Hematopoietic multipotent progenitor cell treated with erythropoietin and hydrocortisone succinate and interleukin-3 and kit ligand, for 6 days (in vitro differentiated cells): ENCODE results near the gene CALB2.

Experiments used
- DNase-seq: peaks from one replicate; pipeline ENCODE4 v3.0.0-alpha.2; 2015

The CALB2 gene

DNA sequence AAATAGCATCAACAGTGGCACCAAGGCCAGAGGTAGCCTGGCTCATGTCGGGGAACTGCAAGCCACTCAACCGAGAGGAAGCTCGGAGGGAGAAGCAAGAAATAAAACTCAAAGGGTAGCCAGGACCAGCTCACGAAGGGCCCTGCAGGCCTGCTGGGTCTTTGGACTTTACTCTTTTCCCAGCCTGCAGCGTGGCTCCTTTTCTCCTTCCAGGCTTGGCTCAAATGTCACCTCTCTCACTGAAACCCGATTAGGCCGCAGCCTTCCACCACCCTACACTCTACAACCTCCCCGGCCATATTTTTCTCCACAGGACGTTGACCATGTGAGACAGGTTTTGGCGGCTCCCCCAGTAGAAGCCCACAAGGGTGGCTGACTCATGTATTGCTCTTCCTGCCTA is 38.1 kb downstream of the CALB2 start:
- no peak for DNase-seq

DNA sequence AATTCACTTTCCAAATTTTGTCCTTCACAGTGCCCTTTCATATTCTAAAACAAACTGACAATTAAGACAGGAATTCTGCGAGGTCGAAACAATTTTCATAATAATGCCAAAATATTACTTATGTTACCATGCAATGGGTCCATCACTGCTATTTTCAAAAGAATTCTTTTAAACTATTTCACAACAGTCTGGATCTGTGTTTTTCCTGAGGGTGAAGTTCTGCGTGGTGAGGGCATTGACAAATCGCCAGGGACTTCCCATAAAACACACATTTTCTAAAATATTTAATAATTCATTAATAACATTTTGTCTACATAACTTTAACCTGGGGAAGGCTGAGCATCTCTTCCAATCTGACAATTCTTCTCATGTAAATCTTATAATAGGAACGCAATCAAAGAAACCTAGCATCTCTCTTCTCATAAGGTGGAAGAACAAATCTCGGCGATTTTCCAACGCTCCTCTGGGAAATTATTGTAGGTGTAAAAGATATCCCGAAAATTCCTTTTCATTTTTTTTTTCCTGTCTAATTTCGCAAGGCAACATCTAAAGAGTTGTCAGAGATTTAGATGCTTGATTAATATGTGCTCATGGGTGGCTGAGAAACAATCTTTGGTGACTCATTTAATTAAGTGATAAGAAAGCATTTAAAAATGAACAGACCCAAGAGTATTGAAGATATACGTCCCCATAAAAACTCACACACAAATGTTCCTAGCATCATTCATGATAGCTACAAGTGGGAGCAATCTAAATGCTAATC is 41.5 kb downstream of the CALB2 start:
- DNase-seq: no peak

DNA sequence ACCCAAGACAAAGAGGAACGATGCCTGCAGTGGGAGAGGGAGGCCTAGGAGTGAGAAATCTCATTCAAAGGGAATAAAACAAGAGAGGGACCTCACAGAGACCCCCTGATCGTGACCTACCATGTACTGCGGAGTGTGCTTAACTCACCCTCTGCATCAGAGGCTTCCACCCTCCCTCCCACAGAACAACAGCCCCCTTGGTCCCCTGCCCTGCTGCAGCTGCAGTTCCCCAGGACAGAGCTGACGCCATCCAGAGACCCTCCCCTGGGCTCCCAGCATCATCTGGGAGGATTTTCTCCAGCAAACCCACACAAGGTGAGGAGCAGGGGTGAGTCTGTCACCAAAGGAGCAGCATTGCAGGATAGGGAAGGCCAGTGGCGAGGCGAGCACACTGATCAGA is 43.5 kb downstream of the CALB2 start:
- no peak for DNase-seq

DNA sequence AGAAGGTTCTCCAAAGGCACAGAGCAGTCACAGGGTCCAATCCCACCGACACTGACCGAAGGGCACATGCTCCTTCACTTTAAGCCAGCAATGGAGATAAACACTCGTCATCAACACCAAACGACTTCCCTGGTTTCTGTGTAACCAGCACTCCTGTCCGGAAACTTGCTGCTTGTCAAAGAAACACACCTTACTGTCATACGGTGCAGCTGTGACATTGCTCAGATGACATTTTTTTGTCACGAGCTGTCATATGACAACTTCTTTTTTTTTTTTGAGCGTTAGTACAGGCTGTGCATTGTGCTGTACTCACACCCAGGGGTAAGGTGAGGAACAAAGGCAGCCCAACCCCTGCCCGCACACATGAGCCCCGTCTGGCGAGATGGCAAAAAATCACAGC is 44.2 kb downstream of the CALB2 start:
- no peak for DNase-seq

DNA sequence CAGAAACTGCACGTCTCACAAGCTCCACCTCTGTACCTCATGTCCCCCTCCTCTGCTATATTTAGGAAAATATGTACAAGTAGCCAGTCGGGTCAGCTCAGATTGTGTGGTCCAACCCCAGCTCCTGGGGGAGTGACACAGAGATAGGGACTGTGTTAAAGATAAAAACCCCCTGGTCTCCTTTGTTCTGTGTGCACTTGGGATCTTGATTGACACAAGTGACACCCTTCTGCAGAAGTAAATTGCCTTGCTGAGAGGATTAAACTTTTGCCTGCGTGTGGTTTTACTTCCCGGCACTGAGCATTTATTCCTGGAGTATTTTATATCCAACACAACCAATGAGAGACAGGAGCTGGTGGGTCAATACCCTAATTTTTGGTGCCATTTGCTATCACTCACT is 45.8 kb downstream of the CALB2 start:
- no peak for DNase-seq

DNA sequence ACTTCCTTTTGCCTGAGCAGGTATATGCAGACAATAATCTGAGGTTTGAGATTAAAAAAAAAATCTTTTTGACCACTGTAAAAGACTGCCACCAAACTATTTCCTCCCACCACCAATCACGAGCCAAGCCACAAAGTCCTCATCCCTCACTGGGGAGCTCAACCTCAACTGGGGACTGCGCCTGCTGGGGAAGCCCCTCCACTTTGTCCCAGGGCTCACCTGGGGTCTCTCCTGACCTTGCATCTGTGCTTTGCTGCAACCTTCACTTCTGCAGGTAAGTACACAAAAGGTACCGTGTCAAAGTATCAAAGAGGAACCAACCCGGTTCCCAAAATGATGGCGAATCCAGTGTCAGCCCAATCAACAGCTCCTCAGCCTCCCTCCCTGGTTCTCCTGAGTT is 47.8 kb downstream of the CALB2 start:
- no peak for DNase-seq

DNA sequence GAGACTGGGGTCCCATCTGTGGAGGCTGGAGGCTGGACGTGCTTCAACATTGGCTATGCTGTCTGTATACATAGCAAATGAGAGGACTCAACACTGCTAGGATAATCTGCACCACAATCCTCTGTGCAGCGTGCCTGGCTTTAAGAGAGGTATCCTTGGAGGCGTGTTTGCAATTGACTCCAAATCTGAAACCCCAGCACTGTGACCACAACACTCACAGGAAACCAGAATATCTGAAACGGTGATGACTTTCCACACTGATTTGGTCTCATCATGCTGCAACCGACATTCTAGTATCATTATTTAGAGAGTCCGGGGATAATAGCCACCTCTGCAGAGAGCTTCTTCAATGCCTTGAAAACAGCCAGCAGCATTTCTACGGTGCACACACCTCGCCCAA is 48.2 kb downstream of the CALB2 start:
- DNase-seq: no peak

DNA sequence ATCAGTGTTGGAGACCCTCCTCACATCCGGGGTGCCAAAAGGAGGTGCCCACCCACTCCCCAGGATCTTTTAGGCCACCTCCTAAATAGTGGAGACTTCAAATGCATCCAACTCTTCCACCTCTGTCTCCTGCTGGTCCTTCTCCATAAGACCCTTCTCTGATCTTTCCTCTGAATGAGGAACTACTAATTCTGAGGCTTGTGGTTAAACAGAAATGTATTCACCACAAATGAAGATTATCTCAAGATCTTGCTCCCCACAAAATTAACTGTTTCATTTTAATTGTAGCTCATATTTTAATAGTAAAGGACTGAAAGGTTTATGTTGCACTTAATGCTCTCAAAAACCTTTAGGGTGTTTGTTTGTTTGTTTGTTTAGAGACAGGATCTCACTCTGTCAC is 49.2 kb downstream of the CALB2 start:
- peak; percentile 55 for DNase-seq

DNA sequence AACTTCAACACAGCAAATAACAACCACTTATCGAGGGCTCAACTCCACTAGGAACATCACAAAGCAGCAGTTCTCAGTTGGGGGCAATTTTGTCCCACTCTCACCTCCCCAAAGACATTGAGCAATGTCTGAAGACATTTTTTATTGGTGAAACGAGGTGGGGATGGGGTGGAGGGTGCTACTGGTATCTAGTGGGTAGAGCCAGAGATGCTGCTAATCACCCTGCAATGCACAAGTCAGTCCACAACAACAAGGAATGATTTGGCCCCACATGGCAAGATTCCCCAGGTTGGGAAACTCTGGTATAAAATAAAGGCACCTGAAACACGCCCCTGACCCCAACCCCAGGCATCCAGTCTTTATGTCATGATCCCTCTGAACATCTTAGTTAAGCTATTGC is 50.0 kb downstream of the CALB2 start:
- no peak for DNase-seq

DNA sequence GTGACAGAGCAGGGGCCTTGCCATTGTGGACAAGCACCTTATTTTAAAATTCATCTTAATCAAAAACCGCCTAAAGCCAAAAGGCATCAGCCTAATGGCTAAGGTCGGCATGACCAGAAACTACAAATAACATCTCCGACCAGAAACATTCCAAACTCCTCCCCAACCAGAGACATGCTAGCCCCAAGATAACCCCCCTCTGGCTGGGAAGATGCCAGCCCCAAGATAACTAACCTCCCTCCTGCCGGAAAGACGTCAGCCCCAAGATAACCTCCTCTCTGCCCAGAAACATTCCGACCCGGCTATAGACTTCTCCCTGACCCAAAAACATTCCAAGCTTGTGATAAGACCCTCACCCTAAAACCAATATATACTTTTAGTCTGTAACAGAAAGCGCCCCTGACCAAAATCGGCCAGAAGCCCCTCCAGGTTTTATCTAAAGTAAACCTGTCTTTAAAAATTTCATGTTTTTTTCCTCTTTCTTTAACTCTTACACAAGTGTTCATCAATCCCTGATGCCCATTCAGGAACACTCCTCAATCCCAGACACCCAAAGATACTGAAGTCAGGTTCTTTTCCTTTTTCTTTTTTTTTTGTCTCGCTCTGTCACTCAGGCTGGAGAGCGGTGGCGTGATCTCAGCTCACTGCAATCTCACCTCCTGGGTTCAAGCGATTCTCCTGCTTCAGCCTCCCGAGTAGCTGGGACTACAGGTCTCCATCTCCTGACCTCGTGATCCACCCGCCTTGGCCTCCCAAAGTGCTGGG is 50.7 kb downstream of the CALB2 start:
- DNase-seq: no peak

DNA sequence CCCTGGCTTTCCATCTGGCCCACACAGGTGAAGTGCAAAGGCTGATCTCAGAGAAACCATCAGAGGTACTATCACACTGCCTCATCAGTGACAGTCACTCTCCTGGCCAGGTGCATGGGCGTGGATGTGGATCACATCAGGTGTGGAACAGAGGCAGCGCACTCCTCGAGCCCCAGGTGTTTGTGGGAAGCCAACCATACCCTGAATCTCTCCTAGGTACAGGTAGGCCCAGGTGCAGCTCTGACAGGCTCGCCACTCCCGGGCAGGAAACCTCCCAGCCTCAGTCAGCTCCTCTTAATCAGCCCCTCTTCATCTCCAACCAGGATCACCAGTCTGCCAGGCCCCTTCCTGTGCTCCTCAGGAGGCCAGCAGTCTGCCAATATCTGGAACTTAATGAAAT is 51.6 kb downstream of the CALB2 start:
- DNase-seq: no peak

DNA sequence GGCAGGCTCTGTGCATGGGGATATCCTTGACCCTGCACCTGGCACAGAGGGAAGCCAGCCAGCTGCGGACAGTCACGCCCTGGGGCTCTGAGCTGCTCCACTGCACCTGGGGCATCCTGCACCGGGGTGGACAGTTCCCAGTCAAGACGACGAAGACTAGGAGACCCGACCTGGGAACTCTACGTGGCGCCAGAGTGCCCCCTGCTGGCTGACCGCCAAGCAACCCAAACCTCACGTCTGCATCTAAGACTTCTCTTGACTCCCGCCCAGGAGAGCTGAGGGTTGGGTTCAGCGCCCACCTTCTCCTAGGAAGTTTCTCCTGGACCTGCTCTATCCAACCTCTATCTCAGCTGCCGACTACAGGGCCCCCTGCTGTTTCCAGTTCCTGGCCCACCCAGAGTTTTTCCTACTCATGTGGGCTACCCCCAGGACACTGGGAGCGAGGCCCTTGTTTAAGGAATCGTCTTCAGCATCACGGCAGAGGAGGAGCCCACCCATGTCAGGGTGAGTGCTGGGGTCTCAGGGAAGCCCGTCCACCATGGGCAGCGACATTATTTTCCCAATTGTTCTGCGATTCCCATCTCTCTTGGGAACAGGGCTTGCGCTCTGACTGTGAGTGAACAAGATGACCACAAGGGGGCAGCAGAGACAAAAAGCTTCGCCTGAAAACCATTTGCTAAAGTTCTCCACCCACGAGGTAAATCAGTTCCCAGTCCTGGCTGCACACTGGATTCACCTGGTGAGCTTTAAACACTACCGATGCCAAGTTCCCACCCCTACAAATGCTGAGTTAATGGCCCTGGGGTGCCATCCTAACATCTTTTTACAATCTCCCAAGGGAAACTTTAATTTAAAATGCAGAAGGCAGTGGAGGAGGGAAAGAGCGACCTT is 54.0 kb downstream of the CALB2 start:
- peak; percentile 92 for DNase-seq

DNA sequence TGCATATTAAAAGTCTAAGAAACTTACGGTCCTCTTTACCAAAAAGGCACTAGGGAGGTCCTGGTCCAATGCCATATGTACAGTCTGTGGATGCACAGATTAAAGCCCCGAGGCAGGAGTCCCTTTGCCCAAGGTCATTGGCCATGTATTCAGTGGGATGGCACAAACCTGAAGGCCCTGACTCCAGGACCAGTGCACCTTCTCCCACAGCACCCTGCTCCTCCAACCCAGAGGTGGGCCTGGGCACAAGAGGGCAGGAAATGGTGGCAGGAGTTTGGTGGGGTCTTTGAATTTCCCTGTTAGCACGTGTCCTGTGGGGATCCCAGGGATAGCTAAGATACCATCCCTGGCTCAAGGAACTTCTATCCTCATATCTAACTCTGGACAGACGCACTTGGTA is 54.8 kb downstream of the CALB2 start:
- no peak for DNase-seq

DNA sequence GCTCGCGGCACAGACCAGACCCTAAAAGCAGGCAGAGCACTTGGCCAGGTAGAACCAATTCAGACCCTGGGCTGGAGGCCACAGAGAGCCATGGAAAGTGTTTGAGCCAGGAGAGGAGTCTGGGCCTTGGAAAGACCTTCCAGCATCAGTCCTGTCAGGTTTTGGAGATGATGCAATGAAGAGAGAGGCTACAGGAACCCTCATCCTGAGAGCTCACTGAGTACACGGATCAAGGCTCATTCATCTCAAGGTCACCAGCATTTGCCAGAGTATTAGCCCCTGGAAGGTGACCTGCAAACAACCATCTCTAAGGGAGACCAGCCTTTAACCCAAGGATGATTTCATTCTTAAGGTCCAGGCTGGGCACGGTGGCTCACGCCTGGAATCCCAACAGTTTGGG is 55.5 kb downstream of the CALB2 start:
- no peak for DNase-seq

DNA sequence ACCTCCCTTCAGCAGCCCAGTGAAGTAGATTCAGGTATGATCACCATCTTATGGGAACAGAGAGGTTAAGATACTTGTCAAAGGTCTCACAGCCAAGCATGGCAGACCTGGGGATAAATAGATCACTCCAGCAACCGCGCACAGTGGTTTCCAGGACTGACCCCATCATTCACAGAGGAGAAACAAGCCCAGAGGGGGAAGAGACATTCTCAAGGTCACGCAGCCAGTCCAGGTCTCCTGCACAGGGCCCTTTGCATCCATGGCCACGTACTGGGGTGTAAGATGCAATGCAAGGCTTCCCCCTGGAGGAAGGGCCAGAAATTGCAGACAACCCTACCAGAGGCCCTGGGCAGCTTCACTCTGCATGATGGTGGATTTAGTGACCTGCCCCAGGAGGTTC is 63.4 kb downstream of the CALB2 start:
- DNase-seq: peak; percentile 72

DNA sequence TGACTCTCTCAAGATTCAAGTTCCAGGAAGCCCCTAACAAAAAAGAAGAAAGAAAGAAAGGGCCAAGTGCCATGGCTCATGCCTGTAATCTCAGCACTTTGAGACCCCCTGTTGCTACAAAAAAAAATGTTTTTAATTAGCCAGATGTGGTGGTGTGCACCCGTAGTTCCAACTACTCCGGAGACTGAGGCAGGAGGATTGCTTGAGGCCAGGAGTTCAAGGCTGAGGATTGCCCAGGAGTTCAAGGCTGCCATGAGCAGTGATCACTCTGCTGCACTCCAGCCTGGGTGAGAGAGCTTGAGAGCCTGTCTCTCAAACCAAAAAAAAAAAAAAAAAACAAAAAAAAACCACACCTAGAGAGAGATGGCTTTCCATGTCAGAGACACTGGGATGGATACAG is 64.5 kb downstream of the CALB2 start:
- no peak for DNase-seq

DNA sequence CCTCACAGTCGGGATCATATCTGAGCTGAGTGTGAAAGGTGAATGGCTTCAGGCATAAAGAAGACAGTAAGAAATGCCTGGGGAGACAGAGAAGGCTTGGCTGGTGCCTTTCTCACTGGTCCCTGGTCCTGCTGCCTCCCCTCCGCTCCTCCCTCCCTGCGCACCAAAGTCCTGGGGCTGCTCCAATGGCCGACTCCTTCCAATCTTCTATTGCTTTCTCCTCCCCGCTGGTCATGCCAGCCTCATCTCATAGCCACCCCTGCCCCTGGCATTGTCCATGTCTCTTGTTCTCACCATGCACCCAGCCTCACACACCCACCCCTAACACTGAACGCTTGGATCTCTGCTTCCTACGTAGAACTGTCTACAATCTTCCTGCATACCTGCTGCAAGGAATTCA is 65.3 kb downstream of the CALB2 start:
- no peak for DNase-seq

DNA sequence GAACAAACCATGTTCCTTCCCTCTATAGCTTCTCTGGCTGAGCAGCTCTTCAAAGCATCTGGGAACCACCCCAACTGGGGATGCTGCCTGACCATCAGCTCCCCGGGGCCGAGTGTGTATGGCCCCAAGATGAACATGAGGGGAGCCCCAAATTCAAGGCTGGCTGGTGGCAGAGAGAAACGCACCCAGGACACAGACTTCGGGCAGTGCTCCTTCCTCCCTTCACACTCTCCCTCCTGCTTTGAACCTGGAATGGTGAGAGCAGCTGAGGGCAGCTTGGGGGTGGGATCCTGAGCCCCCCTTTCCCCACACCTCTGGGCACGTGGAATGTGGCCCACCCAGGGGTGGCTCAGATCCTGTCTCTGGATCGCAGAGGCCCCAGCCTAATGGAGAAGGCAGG is 66.1 kb downstream of the CALB2 start:
- DNase-seq: no peak

DNA sequence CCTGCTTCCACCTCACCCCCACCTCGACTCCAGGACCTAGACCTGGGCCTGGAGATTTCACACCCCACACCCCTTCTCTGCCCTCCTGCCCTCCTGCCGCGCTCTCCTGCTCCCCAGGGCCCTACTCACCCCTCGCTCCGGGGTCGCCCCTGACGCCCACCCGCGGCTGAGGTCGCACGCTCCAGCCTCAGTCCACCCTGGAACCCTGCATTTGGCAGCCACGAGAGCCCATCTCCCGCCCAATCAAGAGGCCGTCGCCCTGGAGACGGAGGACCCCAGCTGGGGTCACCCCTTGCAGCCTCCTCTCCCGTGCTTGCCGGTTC is 67.2 kb downstream of the CALB2 start:
- DNase-seq: no peak

DNA sequence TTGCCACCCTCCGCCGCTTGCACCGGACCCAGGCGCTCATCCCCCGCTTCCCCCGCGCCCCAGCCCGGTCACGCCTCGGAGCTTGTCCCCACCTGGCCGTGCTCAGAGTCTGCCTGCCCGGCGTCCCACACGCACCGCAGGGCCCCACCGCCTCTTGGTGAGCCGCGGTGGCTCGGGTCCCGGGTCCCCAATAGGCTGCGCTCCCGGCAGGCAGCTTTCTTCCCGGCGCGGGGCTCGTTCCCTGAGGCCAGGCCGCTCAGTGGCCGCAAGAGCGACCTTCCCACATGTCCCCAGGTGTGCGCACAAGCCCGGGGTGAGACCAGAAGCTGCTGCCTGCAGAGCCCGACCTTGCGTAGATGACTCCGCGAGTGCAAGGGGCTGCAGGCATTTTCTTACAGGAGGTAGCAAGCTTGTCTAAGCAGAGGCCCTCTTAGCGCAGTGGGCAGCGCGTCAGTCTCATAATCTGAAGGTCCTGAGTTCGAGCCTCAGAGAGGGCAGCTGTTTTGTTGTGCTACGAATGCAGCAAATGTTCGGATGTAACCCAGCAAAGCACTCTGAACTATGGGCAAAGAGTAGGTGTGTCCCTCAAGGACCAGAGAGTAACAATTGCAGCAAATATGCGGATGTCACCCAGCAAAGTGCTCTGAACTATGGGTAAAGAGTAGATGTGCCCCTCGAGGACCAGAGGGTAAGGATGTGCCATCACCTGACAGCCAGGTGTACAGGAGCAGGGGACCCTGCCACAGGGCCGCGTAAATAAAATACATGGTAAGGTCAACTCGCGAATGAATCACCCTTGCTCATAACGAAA is 67.8 kb downstream of the CALB2 start:
- peak; percentile 74 for DNase-seq

DNA sequence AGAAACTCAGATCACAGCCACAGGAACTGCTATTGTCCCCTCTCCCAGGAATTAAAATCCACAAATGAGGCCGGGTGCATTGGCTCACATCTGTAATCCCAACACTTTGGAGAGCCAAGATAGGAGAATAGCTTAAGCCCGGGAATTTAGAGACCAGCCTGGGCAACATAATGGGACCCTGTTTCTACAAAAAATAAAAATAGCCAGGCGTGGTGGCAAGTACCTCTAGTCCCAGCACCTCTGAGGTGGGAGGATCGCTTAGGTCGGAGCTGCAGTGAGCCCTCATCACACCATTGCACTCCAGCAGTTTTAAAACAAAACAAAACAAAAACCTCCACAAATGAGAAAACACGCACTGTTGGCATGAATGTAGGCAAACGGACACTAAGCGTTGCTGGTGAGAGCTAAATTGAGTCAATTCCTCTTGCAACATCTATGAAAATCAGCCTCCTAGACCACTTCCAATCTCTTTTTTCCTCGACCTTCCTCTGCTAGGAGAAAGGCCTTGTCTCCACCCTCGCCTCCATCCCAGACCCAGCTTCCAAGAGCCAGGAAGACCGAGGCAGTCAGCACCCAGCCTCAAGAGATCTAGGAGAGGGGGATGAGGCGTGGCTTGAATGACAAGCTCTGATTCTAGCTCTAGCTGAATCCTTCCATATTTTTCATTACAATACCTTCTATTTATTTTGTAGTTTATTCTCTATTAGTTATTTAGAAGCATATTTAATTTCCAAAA is 68.5 kb downstream of the CALB2 start:
- no peak for DNase-seq

DNA sequence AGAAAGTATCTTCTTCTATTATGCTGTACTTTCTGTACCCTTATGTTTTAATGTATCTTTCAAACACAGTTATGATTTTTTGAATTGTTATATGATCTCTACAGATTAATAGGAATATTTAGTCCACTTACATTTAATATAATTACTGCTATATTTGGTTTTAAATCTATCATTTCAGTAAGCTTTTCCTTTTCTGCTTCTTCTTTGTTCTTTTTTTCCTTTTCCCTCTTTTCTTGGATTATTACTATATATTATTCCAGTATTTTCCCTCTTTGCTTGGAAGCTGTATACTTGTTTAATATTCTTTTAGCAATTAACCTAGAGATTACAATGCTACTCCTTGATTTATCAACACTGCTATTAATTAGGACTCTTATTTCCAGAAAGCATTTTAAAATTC is 69.9 kb downstream of the CALB2 start:
- DNase-seq: no peak
